ENCODE data around the gene JHY. TPM values are rescaled to one million over a fixed set of nuclear protein-coding genes. Genes with fewer than 3 reads are reported as not detected.
A peak's percentile ranks its signal among the peaks of the same experiment; 100 is the strongest.

The JHY gene
- total RNA-seq, 1 experiment from 2014 or later: 2.2 TPM

DNA sequence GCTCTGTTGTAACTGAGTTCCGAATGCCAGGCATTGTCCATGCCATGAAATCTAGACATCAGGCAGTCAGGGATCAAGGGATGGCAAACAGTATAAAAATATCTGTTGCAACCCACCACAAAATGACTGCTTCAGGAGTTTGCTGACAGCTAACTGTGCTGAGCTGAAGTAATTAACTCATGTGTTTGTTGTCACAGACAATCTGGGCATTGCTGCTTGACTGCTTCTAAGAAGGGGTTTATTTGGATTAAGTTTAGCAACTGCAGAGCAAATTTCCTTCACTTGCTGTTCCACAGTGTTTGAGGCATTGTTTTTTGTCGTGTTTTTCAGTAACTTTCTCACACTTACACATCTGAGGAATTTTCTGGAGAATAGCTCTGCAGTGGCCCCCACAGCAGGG lies 68.7 kb downstream of the JHY start:
- DNase-seq (ENCODE audit: low read depth): no peak

GRCh38 chr11:122954455-122954854 lies 71.9 kb downstream of the JHY start:
- DNase-seq (ENCODE audit: low read depth): peak; percentile 30

DNA sequence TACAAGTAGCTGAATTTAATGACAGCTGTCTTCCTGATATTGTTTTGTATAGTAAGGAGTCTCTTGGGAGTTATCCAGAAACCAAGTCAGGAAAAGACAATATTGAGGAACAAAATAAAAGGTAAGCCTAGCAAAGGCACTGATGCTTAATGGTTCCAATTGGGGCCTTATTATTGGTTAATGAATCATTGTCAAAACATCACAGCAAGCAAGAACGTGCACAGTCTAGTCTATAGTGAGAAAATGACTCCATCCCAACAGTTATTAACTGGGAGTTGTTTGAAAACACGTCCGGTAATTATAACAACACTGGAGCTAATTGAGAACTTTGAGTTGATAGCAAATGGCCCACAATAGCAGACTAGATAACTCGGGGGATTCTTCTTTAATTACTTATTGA lies 81.4 kb downstream of the JHY start:
- DNase-seq (ENCODE audit: low read depth): no peak

- no peak for DNase-seq (ENCODE audit: low read depth)
Measured at GRCh38 chr11:122976061-122976733, 93.6 kb downstream of the JHY start.

GRCh38 chr11:122976734-122977469 lies 94.3 kb downstream of the JHY start:
- peak; percentile 35 for DNase-seq (ENCODE audit: low read depth)

DNA sequence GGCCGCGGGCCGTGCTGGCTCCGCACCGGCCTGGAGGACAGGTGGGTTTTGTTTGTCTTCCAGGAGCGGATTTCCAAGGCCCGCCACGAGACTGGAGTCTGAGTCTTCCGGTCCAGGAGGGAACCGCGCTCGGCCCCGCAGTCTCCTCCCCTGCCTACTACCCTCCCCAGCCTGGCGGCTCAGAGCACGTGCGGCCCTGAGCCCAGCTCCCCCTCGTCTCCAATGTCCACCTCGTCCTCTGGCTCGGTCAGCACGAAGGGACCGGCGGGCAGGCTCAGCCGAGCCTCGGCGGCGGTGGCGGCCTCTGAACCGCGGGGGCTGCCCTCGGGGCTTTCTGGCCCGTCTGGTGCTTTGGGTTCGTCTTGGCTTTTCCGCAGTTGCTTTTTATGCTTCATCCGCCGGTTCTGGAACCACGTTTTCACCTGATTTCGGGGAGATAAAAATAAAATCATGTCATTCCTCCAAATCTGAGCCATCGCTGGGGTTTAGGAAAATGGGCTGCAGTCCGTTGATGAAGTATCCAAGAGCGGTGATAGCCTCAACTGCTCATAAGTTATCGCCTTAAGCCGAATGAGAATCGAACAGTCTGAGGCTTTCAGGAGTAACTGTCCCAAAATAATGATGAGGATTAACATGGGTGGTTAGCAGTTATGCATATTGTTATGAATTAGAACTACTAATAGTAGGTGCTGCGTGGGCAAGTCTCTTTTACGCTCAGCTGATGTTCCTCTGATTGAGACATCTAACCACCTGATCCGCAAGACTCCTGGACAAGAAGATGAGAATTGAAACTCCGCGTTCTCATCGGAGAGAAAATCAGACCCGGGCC lies 95.1 kb downstream of the JHY start:
- DNase-seq (ENCODE audit: low read depth): peak; percentile 45

- no peak for DNase-seq (ENCODE audit: low read depth)
Measured at GRCh38 chr11:122978299-122978620, 95.7 kb downstream of the JHY start.

DNA sequence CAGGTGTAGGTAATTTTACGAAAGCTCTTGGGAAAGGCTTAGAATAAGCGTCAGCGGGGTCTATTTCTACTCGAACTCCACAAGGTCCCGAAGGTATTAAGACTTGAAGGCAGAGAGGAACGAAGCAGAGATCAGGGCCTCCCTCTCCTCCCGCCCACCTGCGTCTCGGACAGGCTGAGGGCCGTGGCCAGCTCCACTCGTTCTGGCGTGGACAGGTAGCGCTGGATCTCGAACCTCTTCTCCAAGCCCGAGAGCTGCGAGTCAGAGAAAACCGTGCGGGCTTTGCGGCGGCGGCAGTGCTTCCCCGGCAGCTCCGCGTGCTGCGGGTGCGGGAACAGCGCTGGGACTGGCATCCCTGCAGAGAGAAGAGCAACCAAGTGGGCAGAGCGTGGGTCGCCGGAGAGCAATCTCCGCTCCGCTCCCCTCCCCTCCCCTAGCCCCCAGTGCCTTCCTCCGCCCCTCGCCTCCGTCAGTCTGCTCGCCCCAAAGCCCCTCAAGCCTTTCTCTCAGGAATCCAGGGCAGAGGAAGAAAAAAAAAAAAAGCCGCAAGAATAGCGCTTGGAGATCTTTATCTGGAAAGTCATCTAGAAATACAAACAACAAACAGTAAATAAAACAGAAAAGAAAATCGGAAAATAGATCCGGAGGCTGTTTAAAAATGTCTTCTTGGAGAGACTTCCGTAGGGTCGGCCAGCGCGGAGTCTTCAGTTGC lies 96.7 kb downstream of the JHY start:
- DNase-seq (ENCODE audit: low read depth): no peak

DNA sequence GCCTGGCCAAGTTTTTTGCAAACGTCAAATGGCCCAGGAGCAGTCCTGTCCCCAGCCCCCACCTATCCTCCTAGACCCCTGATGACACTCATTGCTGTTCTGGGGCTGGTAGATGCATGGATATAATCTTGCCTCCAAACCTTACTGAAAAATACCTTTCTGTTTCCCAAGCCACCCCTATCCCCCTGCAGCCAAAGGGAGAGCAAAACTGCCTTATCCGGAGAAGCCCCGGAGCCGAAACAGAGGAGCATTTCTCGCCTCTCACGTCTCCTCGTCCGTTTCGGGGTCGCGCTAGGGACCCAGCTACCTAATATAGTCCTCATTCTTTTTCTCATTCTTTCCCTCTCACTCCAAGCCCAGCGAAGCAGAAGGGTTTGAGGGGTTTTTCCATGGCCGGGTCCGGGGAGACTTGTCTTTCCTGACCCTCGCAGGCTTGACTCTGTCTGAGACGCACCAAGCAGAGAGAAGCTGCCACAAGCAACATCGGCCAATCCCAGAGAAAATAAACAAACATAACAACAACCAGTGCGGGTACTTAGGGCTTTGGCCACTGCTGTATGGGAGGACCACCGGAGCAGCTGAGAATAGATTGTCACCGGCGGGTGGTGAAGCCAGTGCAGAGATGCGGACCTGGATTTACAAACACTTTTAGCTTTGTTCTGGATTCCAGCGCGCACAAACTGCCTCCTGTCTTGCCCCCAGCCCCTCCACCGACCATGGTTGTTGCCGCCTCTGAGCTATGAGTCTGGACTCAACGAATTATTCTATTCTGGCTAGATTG lies 97.4 kb downstream of the JHY start:
- DNase-seq (ENCODE audit: low read depth): no peak

- DNase-seq (ENCODE audit: low read depth): peak; percentile 82
Measured at GRCh38 chr11:122981388-122982264, 99.1 kb downstream of the JHY start, which contains the start of gene BSX. BSX (minus strand) TSS chr11:122981834; CDS start chr11:122981671, 163 bp downstream.

DNA sequence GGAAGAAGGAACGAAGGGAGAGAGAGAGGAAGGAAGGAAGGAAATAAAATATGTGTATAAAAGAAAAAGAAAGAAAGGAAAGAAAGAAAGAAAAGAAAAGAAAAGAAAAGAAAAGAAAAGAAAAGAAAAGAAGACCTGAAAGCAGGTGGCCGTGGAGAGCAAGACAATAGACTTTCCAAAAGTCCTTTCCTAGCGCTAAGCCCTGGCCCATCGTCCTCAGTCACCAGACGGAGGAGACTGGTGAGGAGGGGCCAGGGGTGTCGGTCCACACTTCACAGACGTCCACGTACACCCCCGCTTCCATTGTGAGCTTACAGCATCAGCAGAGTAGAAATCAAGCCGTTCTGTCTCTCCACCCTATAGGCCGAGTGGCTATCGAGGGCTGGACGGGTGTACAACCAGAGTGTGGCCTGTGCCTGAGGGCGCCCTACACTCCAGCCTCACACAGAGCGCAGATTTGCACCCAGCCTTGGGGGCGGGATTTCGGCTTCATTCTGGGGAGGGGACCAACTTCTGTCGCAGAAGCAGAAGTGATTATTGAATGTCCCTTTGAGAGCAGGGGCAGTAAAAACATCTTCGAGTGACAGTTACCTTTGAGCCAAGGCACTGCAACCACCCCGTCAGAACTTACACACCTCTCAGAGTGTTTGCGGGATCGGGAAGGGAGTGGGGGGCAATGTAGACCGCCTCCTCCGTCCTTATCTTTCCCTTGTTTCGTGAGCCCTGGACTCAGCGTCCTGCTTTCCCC lies 101.1 kb downstream of the JHY start:
- no peak for DNase-seq (ENCODE audit: low read depth)

DNA sequence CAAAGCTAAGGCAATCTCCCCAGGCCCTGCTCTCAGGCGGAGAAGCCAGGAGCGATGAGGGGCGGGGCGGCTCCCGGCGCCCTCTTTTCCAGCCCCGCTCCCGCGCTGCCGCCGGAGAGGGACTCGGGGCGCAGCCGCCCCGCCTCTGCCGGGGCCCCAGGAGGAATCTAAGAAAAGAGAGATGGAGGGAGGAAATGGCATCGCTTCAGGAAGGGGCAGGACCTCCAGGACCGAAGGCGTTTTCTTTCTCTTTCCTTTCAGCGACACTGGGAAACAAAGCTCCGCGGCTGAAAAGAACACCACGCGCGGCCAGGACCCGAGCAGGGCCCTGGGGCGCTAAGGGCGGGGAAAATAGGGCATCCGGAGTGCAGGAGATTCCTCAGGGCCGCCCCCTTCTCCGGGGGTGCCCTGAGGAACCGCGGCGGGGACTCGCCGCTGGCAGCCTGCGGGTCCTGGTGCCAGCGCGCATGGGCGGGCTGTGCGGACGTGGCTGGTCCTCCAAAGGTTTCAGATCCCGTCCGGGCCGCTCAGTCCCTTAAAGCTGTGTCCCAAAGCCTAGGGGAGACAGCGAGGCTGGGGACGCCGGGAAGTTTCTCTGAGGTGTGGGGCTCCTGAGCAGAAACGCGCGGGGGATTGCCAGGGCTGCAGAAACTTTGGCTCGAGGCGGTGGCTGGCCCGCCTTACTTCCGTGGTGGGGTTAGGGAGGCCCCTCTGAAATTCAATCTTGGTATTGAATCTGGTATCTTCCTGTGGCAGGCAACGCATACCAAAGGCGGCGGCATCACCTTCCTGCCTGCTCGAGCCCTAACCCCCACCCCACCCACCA lies 101.8 kb downstream of the JHY start:
- peak; percentile 54 for DNase-seq (ENCODE audit: low read depth)

DNA sequence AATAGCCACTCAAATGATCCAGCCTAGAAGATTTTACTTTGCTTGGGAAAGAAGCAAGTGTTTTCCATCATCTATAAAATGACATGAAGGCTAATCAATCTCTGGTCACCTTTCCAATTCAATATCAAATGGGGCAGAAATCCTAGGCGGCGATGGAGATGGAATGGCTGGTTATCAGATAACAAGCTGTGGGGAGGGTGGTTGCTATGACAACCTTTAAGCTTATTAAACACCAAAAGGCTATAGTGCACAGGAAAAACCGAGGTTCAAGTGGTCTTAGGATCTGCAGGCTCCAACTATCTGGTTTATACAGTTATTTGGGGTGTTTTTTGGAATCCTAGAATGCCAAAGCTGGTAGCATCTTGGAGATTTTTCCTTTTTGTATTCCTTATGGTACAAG lies 113.0 kb downstream of the JHY start:
- no peak for DNase-seq (ENCODE audit: low read depth)

DNA sequence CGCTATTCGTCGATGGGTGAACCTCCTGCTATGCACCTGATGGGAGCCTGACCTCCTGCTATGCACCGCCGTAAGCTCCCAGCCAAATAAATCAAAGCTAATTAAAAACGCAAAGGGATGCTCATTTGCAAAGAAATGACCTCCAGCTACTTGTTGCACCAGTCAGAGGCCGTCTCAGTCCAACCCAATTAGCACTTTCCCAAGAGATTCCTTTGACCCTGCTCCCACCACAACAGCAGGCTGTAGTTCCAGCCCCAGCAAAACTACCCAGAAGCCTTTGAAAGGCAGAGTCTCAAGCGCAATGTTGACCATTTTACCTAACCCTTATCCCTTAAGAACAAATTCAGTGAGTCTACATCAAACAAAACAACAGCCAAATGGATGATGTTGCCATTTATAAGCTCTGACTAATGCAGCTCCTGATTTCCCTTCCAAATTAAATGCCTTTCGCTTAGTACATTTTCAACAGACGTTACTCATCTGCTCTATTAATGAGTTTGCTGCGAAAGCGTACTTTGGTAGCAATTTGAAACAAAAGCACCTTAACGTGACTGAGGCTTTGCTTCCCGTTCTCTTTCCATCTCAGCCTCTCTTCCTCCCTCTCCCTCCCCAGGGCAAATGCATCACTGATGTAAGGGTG lies 116.3 kb downstream of the JHY start:
- no peak for DNase-seq (ENCODE audit: low read depth)

- DNase-seq (ENCODE audit: low read depth): no peak
Measured at GRCh38 chr11:123000721-123001120, 118.2 kb downstream of the JHY start.

GRCh38 chr11:123006860-123007542 lies 124.4 kb downstream of the JHY start:
- DNase-seq (ENCODE audit: low read depth): no peak

All from Daoy (cell line).